OCI-M2 (cell line): ENCODE measurements around the gene AGTPBP1.

Experiments
- DNase-seq: peaks from one replicate; lab custom pipeline; 2025; ENCODE audit not compliant: unreplicated experiment; lab: John Stamatoyannopoulos, UW

The AGTPBP1 gene

GRCh38 chr9:85541876-85542275, 199.9 kb downstream of the AGTPBP1 start:
- no peak for DNase-seq

- no peak for DNase-seq
Observed at GRCh38 chr9:85536514-85536913, 205.2 kb downstream of the AGTPBP1 start.

- no peak for DNase-seq
Observed at GRCh38 chr9:85536076-85536475, 205.7 kb downstream of the AGTPBP1 start.

- DNase-seq, result no peak
Observed at GRCh38 chr9:85534340-85534739, 207.4 kb downstream of the AGTPBP1 start.

DNA sequence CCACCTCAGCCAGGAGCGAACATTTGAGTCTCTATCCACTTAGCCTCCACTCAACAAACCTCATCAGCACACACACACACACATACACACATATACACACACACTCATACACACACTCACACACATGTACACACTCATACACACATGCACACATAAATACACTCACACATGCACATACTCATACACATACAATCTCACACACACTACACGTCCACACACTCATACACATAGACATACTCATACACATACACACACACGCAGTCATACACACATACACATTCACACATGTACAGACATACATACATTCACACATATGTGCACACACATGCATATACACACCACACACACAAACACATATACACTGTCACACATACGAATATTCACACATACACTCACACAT, 208.2 kb downstream of the AGTPBP1 start:
- no peak for DNase-seq

- no peak for DNase-seq
Observed at GRCh38 chr9:85530721-85531120, 211.0 kb downstream of the AGTPBP1 start.

- DNase-seq, result no peak
Observed at GRCh38 chr9:85528607-85529006, 213.1 kb downstream of the AGTPBP1 start.

- DNase-seq, result no peak
Observed at GRCh38 chr9:85528142-85528541, 213.6 kb downstream of the AGTPBP1 start.

DNA sequence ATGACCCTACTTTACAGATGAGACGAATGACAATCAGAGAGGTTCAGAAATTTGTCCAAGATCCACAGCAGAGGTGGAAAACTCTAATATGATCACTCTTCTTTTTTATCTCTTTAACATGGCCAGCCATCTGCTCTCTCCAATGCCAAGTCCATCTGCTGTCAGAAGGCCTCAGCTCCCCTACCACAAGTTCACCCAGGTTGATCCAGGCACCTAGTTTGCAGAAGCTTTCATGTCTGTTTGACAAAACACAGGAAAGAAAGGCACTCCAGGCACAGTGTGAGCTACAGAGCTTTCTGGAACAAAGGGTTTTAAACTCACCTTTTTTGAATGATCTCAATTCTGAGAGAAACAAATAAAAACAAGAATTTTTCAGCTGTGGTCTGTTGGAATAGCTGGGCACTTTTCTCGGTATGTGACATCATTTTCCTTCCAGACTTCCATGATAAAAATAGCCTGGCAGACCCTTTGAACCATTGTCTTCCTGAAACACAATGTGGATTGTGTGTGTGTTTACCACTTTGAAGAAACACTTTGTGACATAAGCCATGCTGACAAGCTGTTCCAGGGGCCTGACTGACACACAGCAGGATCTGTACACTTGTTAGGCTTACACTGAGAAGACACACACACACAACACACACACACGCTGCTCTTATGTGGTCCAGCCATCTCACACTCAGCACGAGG, 214.3 kb downstream of the AGTPBP1 start:
- DNase-seq, result no peak

GRCh38 chr9:85524531-85524930, 217.2 kb downstream of the AGTPBP1 start:
- DNase-seq, result no peak

DNA sequence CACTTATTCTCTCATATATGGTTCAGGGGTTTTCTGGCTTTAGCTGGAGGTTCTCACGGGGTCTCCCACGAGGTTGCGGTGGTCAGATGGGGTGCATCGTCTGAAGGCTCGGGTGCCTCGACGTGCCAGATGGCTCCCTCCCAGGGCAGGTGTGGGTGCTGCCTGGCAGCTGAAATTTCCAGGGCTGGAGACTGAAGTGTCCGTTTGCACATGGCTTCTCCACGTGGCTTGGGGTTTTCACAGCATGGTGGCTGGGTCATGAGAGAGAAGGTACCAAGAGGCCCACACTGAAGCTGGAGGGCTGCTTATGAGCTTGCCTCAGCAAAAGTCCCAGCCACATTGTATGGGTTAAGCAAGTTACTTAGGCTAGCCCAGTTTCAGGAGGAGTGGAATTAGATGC, 218.6 kb downstream of the AGTPBP1 start:
- no peak for DNase-seq

DNA sequence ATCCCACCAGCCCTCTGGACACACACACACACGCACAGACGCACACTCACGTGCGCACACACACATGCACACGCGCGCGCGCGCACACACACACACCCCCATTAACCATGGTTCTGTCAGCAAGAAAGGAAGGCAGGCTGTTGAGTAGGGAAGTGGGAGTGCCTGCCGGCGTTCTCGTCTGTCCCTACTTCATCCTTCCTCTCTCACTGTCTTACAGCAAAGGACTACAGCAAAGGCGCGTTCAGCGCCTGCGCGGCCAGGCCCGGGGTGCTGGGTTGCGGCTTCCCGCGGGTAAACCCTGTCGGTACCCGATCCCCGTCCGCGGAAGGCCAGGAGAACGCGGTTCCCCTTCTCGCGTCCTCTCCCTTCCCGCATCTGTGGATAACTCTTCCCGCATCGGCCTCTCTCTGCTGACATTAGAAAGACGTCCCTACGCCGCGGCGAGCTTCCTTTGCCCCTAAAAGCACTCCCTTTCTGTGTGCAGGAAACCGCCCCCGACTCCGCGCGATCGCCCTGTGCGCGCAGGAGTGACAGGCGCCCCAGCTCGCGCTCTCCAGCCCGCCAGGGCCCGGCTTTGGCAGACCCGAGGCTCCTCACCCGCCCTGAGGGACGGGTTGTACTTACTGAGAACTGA, 219.2 kb downstream of the AGTPBP1 start:
- no peak for DNase-seq

- no peak for DNase-seq
Observed at GRCh38 chr9:85521371-85522197, 220.2 kb downstream of the AGTPBP1 start.

GRCh38 chr9:85516976-85517637, 224.6 kb downstream of the AGTPBP1 start:
- no peak for DNase-seq

DNA sequence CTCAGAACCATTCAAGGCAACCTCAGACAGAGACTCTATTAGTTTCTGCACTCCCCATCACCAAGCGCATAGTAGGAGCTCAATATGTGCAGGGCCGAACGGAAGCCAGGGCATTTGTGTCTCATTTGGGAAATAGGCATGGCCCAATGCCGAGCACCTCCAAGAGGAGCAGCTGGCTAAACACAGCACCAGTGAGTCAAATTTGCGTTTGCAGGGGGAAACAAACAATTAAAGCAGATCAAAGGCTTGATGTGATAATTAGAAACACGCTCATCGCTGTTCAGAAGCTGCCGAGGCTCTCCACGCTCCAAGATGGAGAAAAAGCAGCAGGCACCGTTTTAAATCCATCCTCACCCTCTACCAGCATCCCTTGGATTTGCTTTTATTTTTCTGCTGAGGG, 225.3 kb downstream of the AGTPBP1 start:
- DNase-seq, result no peak

GRCh38 chr9:85515021-85515420, 226.7 kb downstream of the AGTPBP1 start:
- no peak for DNase-seq

- DNase-seq, result no peak
Observed at GRCh38 chr9:85514256-85514655, 227.5 kb downstream of the AGTPBP1 start.

- no peak for DNase-seq
Observed at GRCh38 chr9:85511746-85512145, 230.0 kb downstream of the AGTPBP1 start.

DNA sequence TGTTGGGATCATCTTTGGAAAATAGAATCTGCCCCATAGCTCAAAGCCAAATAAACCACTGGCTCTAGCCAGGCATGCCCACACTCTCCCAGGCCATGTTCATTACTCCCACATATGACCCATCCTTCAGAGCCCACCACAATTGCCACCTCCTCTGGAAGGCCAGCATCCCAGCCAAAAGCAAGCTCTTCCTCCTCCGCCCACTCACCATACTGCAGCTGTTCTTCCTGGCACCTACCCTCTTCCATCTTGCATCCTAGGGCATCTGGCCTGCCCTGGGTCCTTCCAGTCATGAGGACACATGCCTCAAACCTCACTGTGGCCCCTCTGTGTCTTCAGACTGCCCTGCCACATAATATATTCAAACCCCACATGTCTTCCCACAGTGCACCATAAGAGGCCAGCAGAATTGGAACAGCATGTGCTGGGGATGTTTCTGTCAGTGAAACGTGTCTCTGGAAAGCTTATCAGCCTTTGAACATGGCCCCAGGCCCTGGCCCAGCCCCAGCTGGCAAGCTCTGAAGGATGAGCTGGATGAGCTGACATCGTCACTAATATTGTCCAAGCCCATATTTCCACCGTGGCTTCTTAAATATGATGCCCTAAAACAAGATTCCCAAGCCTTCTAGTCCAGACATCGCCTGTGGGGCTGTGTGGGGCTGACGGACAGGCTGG, 230.8 kb downstream of the AGTPBP1 start:
- DNase-seq, result no peak

GRCh38 chr9:85508616-85509015, 233.1 kb downstream of the AGTPBP1 start:
- no peak for DNase-seq

DNA sequence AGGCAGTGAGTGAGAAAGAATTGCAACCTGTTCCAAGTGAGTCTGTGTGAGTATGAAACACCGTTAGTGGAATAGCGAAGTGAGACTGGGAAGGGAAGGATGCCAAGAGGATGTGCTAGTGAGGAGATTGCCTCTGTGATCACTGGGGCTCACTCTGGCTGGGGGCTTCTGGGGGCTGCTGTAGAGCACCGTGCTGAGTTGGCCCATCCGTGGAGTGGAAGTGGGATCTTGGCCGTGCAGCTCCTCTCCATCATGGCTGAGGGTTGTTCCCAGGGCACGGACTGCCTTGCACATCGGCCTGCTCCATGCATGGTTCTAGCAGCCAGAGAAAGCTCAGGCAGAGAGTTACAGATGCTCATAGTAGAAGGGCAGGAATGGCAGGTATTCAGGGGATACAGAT, 236.1 kb downstream of the AGTPBP1 start:
- no peak for DNase-seq
